ENCODE measurements around the gene CDNF. TPM values are rescaled to one million over a fixed set of nuclear protein-coding genes. Genes with fewer than 3 reads are reported as not detected.

The CDNF gene
- total RNA-seq, 1 donor from 2014 or later: 0.79 TPM

GRCh38 chr10:14800397-14800796 lies 37.4 kb downstream of the CDNF start:
- TF ChIP-seq, protein P1, sequence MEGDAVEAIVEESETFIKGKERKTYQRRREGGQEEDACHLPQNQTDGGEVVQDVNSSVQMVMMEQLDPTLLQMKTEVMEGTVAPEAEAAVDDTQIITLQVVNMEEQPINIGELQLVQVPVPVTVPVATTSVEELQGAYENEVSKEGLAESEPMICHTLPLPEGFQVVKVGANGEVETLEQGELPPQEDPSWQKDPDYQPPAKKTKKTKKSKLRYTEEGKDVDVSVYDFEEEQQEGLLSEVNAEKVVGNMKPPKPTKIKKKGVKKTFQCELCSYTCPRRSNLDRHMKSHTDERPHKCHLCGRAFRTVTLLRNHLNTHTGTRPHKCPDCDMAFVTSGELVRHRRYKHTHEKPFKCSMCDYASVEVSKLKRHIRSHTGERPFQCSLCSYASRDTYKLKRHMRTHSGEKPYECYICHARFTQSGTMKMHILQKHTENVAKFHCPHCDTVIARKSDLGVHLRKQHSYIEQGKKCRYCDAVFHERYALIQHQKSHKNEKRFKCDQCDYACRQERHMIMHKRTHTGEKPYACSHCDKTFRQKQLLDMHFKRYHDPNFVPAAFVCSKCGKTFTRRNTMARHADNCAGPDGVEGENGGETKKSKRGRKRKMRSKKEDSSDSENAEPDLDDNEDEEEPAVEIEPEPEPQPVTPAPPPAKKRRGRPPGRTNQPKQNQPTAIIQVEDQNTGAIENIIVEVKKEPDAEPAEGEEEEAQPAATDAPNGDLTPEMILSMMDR (IDR thresholded peaks at IDR 0.05; ENCODE audit: insufficient read depth, low read length, severe bottlenecking): no peak
- no peak overlapping the region for H3K4me3 ChIP-seq (ENCODE audit: low read depth, low read length)
- H3K27me3 ChIP-seq (ENCODE audit: control insufficient read depth, insufficient read depth, low read length): no peaks in the 10 kb centered on the region
- FAIRE-seq (no peak), DNase-seq (ENCODE audit: low read depth) (no peak)
- H3K36me3 ChIP-seq (ENCODE audit: control insufficient read depth, insufficient read depth, low read length): no peaks in the 10 kb centered on the region

GRCh38 chr10:14798636-14799035 lies 39.2 kb downstream of the CDNF start:
- TF ChIP-seq, protein P1 (IDR thresholded peaks at IDR 0.05; ENCODE audit: insufficient read depth, low read length, severe bottlenecking): no peak
- FAIRE-seq: no peak

DNA sequence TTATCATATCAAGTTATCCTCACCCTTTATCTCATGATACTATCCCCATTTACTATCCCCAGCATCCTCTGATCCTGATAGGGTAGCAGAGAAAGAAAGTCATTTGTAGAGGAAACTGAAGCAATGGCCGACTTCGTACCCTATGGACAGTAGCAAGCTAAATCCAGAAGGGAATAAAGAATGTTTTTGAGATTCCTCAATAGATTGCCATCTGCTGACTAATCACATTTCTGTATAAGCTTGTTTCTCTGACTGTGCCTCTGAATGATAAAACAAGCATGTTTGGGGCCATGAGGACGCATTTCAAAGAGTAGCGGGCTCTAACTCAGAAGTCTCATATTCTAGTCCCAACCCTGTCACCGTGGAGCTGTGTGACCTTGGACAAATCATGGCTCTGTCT lies 49.9 kb downstream of the CDNF start:
- H3K27me3 ChIP-seq (ENCODE audit: control insufficient read depth, insufficient read depth, low read length): no peaks in the 10 kb centered on the region
- no peak for FAIRE-seq
- TF ChIP-seq, protein P1 (IDR thresholded peaks at IDR 0.05; ENCODE audit: insufficient read depth, low read length, severe bottlenecking): no peak
- H3K36me3 ChIP-seq (ENCODE audit: control insufficient read depth, insufficient read depth, low read length): no peaks in the 10 kb centered on the region
- peak; percentile 20 for DNase-seq (ENCODE audit: low read depth)
- H3K4me3 ChIP-seq (ENCODE audit: low read depth, low read length): no peak overlapping the region

More at GRCh38 chr10:14798636-14799035, 39.2 kb downstream of the CDNF start:
- Histone ChIP-seq H3K36me3 (ENCODE audit: control insufficient read depth, insufficient read depth, low read length) (no peaks in the 10 kb centered on the region), H3K4me3 (ENCODE audit: low read depth, low read length) (no peak overlapping the region), H3K27me3 (ENCODE audit: control insufficient read depth, insufficient read depth, low read length) (no peaks in the 10 kb centered on the region)
- no peak for DNase-seq (ENCODE audit: low read depth)

- FAIRE-seq: no peak
- no peak overlapping the region for H3K4me3 ChIP-seq (ENCODE audit: low read depth, low read length)
- TF ChIP-seq, protein P1 (IDR thresholded peaks at IDR 0.05; ENCODE audit: insufficient read depth, low read length, severe bottlenecking): no peak
These were observed 53.3 kb downstream of the CDNF start for GRCh38 chr10:14784459-14785055.

DNA sequence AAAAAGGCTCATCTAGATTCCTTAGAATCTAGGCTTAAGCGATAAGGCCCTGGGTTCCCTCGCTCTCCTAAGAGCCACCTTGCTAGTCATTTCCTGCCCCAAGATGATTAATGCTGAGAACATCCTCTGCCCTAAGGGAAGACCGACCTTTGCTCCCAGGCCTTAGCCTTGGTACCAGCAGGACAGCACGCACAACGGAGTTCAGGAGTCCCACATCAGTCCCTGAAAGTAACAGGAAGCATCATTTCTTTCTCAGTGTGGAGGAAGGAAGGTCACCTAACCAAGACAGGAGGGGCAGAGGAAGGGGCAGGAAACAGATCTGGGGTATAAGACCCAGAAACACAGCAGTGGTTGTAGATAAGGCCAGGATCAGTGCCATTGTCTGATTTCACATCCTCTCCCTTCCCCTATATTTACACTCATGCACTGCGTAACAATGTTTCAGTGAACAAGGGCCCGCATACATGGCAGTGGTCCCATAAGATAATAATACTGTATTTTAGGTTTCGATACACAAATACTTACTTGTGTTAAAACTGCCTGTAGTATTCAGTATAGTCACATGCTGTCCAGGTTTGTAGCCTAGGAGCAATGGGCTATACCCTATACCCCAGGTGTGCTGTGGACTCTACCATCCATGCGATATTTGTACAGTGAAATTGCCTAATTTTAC lies 55.0 kb downstream of the CDNF start:
- no peaks in the 10 kb centered on the region for H3K36me3 ChIP-seq (ENCODE audit: control insufficient read depth, insufficient read depth, low read length)
- H3K4me3 ChIP-seq (ENCODE audit: low read depth, low read length): no peak overlapping the region
- no peaks in the 10 kb centered on the region for H3K27me3 ChIP-seq (ENCODE audit: control insufficient read depth, insufficient read depth, low read length)
- TF ChIP-seq, protein P1 (IDR thresholded peaks at IDR 0.05; ENCODE audit: insufficient read depth, low read length, severe bottlenecking): no peak
- DNase-seq (ENCODE audit: low read depth) (peak; percentile 67), FAIRE-seq (peak; percentile 82)

More at GRCh38 chr10:14784459-14785055, 53.3 kb downstream of the CDNF start:
- Histone ChIP-seq H3K36me3 (ENCODE audit: control insufficient read depth, insufficient read depth, low read length) (no peaks in the 10 kb centered on the region), H3K27me3 (ENCODE audit: control insufficient read depth, insufficient read depth, low read length) (no peaks in the 10 kb centered on the region)
- no peak for DNase-seq (ENCODE audit: low read depth)
